IMR-90 (cell line): Measurements from ENCODE around the gene SPATA13. TPM values are rescaled to one million over a fixed set of nuclear protein-coding genes. Genes with fewer than 3 reads are reported as not detected.

Experiments
- ATAC-seq: fragments of 200-7000 bp; cut with Tn5 transposase; 2 replicates; pipeline ENCODE4 v1.9.1; 2020; ENCODE audit warnings: low read depth, mild to moderate bottlenecking, moderate library complexity
- BruUV-seq: library from RNA; stranded (reverse); fragments of 400-500 nt; replicated peaks from 2 replicates; lab custom pipeline; 2021; lab: Mats Ljungman, UMichigan
- CTCF ChIA-PET: fragments of 300-600 bp; formaldehyde crosslinking; extraction: SDS; loops from one replicate; lab custom pipeline; 2021; ENCODE audit warnings: antibody characterized with exemption; lab: Yijun Ruan, JAX
- POLR2A ChIA-PET: fragments of 300-600 bp; sonication (Branson Sonifier 250); formaldehyde crosslinking; loops from one replicate; lab custom pipeline; 2022; ENCODE audit warnings: antibody characterized with exemption; ENCODE audit not compliant: unreplicated experiment; lab: Charles Lee
- DNase-seq: peaks from one replicate; pipeline ENCODE4 v3.0.0; 2013
- H2AFZ ChIP-seq: replicated peaks from 2 replicates; pipeline ENCODE3; 2013; ENCODE audit warnings: low read length, mild to moderate bottlenecking; ENCODE audit not compliant: poor library complexity
- H2AK5ac ChIP-seq: 2 replicates; pipeline ENCODE4 v1.6.1; 2013; ENCODE audit warnings: low read depth, low read length, inconsistent platforms
- H2AK9ac ChIP-seq: replicated peaks from 2 replicates; pipeline ENCODE3; 2013; ENCODE audit warnings: mild to moderate bottlenecking, low read depth, low read length, moderate library complexity; ENCODE audit not compliant: poor library complexity
- H2BK120ac ChIP-seq: 2 replicates; pipeline ENCODE4 v1.6.1; 2013; ENCODE audit warnings: low read depth, low read length, inconsistent platforms
- H2BK15ac ChIP-seq: 3 replicates; pipeline ENCODE4 v1.6.1; 2013; ENCODE audit warnings: low read depth, low read length, inconsistent platforms
- H2BK20ac ChIP-seq: 2 replicates; pipeline ENCODE4 v1.6.1; 2013; ENCODE audit warnings: low read depth, mild to moderate bottlenecking, inconsistent platforms, low read length, moderate library complexity
- H2BK5ac ChIP-seq: 2 replicates; pipeline ENCODE4 v1.6.1; 2013; ENCODE audit warnings: mild to moderate bottlenecking, low read depth, low read length, inconsistent platforms; ENCODE audit not compliant: poor library complexity, severe bottlenecking
- H3K14ac ChIP-seq: replicated peaks from 2 replicates; pipeline ENCODE4 v1.6.1; 2013; ENCODE audit warnings: low read depth, low read length, inconsistent platforms
- H3K18ac ChIP-seq: 2 replicates; pipeline ENCODE4 v1.6.1; 2013; ENCODE audit warnings: low read depth, low read length, control low read depth
- H3K23ac ChIP-seq: 2 replicates; pipeline ENCODE4 v1.6.1; 2013; ENCODE audit warnings: low read depth, low read length, inconsistent platforms
- H3K27ac ChIP-seq: 2 replicates; pipeline ENCODE4 v1.5.1; 2013; ENCODE audit warnings: mild to moderate bottlenecking, control low read depth, low read length; ENCODE audit not compliant: insufficient read depth
- H3K27me3 ChIP-seq: 2 replicates; pipeline ENCODE4 v1.6.1; 2013; ENCODE audit warnings: low read length; ENCODE audit not compliant: control insufficient read depth, insufficient read depth
- H3K36me3 ChIP-seq: 2 replicates; pipeline ENCODE4 v1.6.1; 2013; ENCODE audit warnings: low read length, mixed read lengths; ENCODE audit not compliant: control insufficient read depth, insufficient read depth
- H3K4ac ChIP-seq: 2 replicates; pipeline ENCODE4 v1.6.1; 2013; ENCODE audit warnings: low read depth, low read length, inconsistent platforms
- H3K4me1 ChIP-seq: 2 replicates; pipeline ENCODE4 v1.6.1; 2013; ENCODE audit warnings: low read length, mixed read lengths; ENCODE audit not compliant: control insufficient read depth, insufficient read depth
- H3K4me2 ChIP-seq: 2 replicates; pipeline ENCODE4 v1.6.1; 2013; ENCODE audit warnings: low read depth, mild to moderate bottlenecking, control low read depth, low read length, moderate library complexity
- H3K4me3 ChIP-seq: 2 replicates; pipeline ENCODE4 v1.5.1; 2013; ENCODE audit warnings: low read depth, mild to moderate bottlenecking, control low read depth, low read length, moderate library complexity; ENCODE audit not compliant: insufficient read depth
- H3K56ac ChIP-seq: 2 replicates; pipeline ENCODE4 v1.6.1; 2013; ENCODE audit warnings: low read length, inconsistent platforms; ENCODE audit not compliant: insufficient read depth; ENCODE audit errors: extremely low read depth
- H3K79me1 ChIP-seq, 2 experiments: 2 replicates each; pipeline ENCODE4 v1.6.1; 2013; ENCODE audit warnings: low read length in 2 of 2, inconsistent platforms in 1 of 2, low read depth in 1 of 2
- H3K9ac ChIP-seq: 2 replicates; pipeline ENCODE4 v1.6.1; 2013; ENCODE audit warnings: low read depth, low read length, control low read depth
- H3K9me1 ChIP-seq: 2 replicates; pipeline ENCODE4 v1.6.1; 2013; ENCODE audit warnings: low read length, inconsistent platforms; ENCODE audit not compliant: insufficient read depth
- H3K9me3 ChIP-seq: 2 replicates; pipeline ENCODE4 v1.6.1; 2013; ENCODE audit warnings: low read length; ENCODE audit not compliant: control insufficient read depth, insufficient read depth
- H4K20me1 ChIP-seq: 2 replicates; pipeline ENCODE4 v1.6.1; 2013; ENCODE audit warnings: low read length, inconsistent platforms; ENCODE audit not compliant: insufficient read depth
- H4K5ac ChIP-seq: 2 replicates; pipeline ENCODE4 v1.6.1; 2013; ENCODE audit warnings: mild to moderate bottlenecking, low read depth, low read length, control low read depth
- H4K8ac ChIP-seq, 2 experiments: 2 replicates each; pipeline ENCODE4 v1.6.1; 2013; ENCODE audit warnings: low read depth in 2 of 2, low read length in 2 of 2, control low read depth in 1 of 2, inconsistent platforms in 1 of 2
- H4K91ac ChIP-seq: 2 replicates; pipeline ENCODE4 v1.6.1; 2013; ENCODE audit warnings: low read depth, low read length, inconsistent platforms; ENCODE audit not compliant: insufficient read depth
- BHLHE40 ChIP-seq: fragments of 150-350 bp; IDR thresholded peaks from 2 replicates; pipeline ENCODE4 v1.6.1; 2016; ENCODE audit warnings: mild to moderate bottlenecking, low read depth, low read length
- CEBPB ChIP-seq: IDR thresholded peaks from 2 replicates; pipeline ENCODE4 v1.6.1; 2012; ENCODE audit warnings: low read depth, low read length, improper control_type of control experiment
- CHD1 ChIP-seq: IDR thresholded peaks from 2 replicates; pipeline ENCODE4 v1.6.1; 2012; ENCODE audit warnings: low read depth, low read length, improper control_type of control experiment
- FOS ChIP-seq: fragments of 150-350 bp; IDR thresholded peaks from 2 replicates; pipeline ENCODE4 v1.6.1; 2016; ENCODE audit warnings: low read depth, low read length
- MAFK ChIP-seq: IDR thresholded peaks from 2 replicates; pipeline ENCODE4 v1.6.1; 2012; ENCODE audit warnings: low read depth, low read length, improper control_type of control experiment
- MAZ ChIP-seq: IDR thresholded peaks from 2 replicates; pipeline ENCODE4 v1.6.1; 2012; ENCODE audit warnings: low read depth, mild to moderate bottlenecking, low read length, improper control_type of control experiment, moderate library complexity, borderline replicate concordance
- MXI1 ChIP-seq: IDR thresholded peaks from 2 replicates; pipeline ENCODE4 v1.6.1; 2012; ENCODE audit warnings: low read depth, mild to moderate bottlenecking, low read length, moderate library complexity, borderline replicate concordance
- NFE2L2 ChIP-seq: fragments of 150-350 bp; IDR thresholded peaks from 2 replicates; pipeline ENCODE4 v1.6.1; 2016; ENCODE audit warnings: low read depth, mild to moderate bottlenecking, low read length
- RCOR1 ChIP-seq: IDR thresholded peaks from 2 replicates; pipeline ENCODE4 v1.6.1; 2012; ENCODE audit warnings: mild to moderate bottlenecking, low read length, improper control_type of control experiment; ENCODE audit not compliant: insufficient replicate concordance
- SMC3 ChIP-seq: fragments of 150-350 bp; IDR thresholded peaks from 2 replicates; pipeline ENCODE4 v1.6.1; 2016; ENCODE audit warnings: low read depth, mild to moderate bottlenecking, antibody characterized with exemption, low read length, moderate library complexity
- WGBS, 2 experiments: methylation state at CpG; one replicate each; pipeline versions ENCODE4 v1.1.5 to v1.1.7; 2013; ENCODE audit warnings: missing lambda C conversion rate in 2 of 2; ENCODE audit not compliant: insufficient read length in 1 of 2; ENCODE audit errors: extremely low coverage in 2 of 2; 5-methylcytosine and 5-hydroxymethylcytosine counted together
- dilution Hi-C: fragments of 300-500 bp; cut with HindIII; formaldehyde crosslinking; loops from one replicate; pipeline ENCODE4 v1.14.3; 2018; ENCODE audit warnings: low sequenced_read_pairs; ENCODE audit not compliant: unreplicated experiment
- in situ Hi-C: fragments of 300-500 bp; cut with MboI; formaldehyde crosslinking; loops from 3 replicates; pipeline ENCODE4 v1.14.3; 2019; ENCODE audit warnings: low sequenced_read_pairs, inconsistent platforms, mixed read lengths
- intact Hi-C: fragments of 100-400 bp; cut with micrococcal nuclease; formaldehyde crosslinking; loops from 2 replicates; pipeline ENCODE4 v1.10.0; 2022
- polyA plus RNA-seq, 3 experiments: library from polyadenylated mRNA; depleted of rRNA; stranded (reverse); fragments of >200 nt; gene quantifications; 2 replicates each; pipeline ENCODE4 v1.2.3, GENCODE V29; 2012; ENCODE audit warnings: low replicate concordance in 1 of 3
- total RNA-seq: library from RNA; depleted of rRNA; stranded (reverse); fragments of >200 nt; gene quantifications from 2 replicates; pipeline ENCODE4 v1.2.3, GENCODE V29; 2012
- TF ChIP-seq, protein P1 (sequence below): fragments of 150-350 bp; IDR thresholded peaks from 2 replicates; pipeline ENCODE4 v1.6.1; 2017; ENCODE audit warnings: mild to moderate bottlenecking, antibody characterized with exemption, low read length, low read depth
- TF ChIP-seq, protein P2 (sequence below): fragments of 150-350 bp; IDR thresholded peaks from 2 replicates; pipeline ENCODE4 v1.6.1; 2016; ENCODE audit warnings: low read depth, mild to moderate bottlenecking, low read length, moderate library complexity, borderline replicate concordance

The SPATA13 gene
- total and polyA plus RNA-seq, 2 of the 4 experiments (the other 2 are of a cell fraction): 10.5 to 12.5 TPM

DNA sequence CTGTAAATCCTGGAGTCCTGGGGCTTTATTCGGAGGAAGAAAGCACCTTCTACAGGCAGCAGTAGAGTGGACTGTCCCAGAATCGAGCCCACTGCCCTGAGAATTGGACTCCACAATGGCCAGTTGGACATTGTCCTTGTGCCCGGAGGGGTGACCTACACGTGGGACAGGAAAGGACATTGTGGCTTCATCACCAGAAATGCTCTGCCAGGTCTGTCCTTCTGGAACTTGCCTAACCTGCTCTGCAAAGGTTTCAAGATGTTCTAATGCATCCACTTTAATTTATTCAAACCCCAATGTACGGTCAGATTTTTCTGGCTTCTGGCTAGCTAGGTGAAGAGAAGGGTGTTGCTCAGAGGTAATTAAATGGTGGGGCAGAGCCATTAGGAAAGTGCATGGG lies 32.4 kb upstream of the SPATA13 start:
- dilution Hi-C loops: no loop called here

More for the DNA sequence above, 32.4 kb upstream of the SPATA13 start:
- Histone ChIP-seq H2AFZ (no peak overlapping the region), H4K5ac (no peak overlapping the region), H3K9me1 (no peaks in the 10 kb centered on the region), H3K56ac (no peak overlapping the region), H3K27ac (no peak overlapping the region), H3K18ac (no peak overlapping the region), H3K4me1 (peaks cover 10% of the 10 kb centered on the region; the same call in 1 of the 2 replicates), H2AK5ac (no peak overlapping the region), H3K27me3 (no peaks in the 10 kb centered on the region; the same call in 1 of the 2 replicates), H4K91ac (no peak overlapping the region), H3K14ac (no peak overlapping the region), H3K36me3 (no peaks in the 10 kb centered on the region), H2AK9ac (no peak overlapping the region), H2BK5ac (no peak overlapping the region), H3K4ac (no peak overlapping the region), H4K20me1 (no peaks in the 10 kb centered on the region), H3K9me3 (peaks cover 7% of the 10 kb centered on the region), H2BK120ac (no peak overlapping the region), H3K23ac (no peak overlapping the region), H3K4me2 (no peak overlapping the region), H3K4me3 (no peak overlapping the region), H4K8ac (no peak overlapping the region), H3K9ac (no peak overlapping the region), H2BK15ac (no peak overlapping the region), H2BK20ac (no peak overlapping the region), H3K79me1 (no peaks in the 10 kb centered on the region)
- POLR2A ChIA-PET: no interaction called here
- CTCF ChIA-PET: interaction anchor here (1.5 kb wide), 1 partner anchor 13 kb away, joined by 3 read pairs; no protein-coding TSS in a partner anchor
- BruUV-seq: no TSS peak
- DNase-seq (no peak), ATAC-seq (no peak)
- TF ChIP-seq FOS (no peak), MXI1 (no peak), BHLHE40 (no peak), MAZ (no peak), NFE2L2 (no peak), RCOR1 (no peak), CEBPB (no peak), MAFK (no peak), SMC3 (no peak), CHD1 (no peak)
- TF ChIP-seq, protein P1, sequence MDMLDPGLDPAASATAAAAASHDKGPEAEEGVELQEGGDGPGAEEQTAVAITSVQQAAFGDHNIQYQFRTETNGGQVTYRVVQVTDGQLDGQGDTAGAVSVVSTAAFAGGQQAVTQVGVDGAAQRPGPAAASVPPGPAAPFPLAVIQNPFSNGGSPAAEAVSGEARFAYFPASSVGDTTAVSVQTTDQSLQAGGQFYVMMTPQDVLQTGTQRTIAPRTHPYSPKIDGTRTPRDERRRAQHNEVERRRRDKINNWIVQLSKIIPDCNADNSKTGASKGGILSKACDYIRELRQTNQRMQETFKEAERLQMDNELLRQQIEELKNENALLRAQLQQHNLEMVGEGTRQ: no peak
- TF ChIP-seq, protein P2, sequence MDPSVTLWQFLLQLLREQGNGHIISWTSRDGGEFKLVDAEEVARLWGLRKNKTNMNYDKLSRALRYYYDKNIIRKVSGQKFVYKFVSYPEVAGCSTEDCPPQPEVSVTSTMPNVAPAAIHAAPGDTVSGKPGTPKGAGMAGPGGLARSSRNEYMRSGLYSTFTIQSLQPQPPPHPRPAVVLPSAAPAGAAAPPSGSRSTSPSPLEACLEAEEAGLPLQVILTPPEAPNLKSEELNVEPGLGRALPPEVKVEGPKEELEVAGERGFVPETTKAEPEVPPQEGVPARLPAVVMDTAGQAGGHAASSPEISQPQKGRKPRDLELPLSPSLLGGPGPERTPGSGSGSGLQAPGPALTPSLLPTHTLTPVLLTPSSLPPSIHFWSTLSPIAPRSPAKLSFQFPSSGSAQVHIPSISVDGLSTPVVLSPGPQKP: no peak
- in situ Hi-C loops: no loop called here
- intact Hi-C loops: no loop called here
- 75% methylated on average over 2 of the region's 5 CpGs; no CpG with 5 or more reads in 1 of the 2 experiments for WGBS, 2 experiments
